GM12878 (cell line): Measurements from ENCODE around the gene RTN4RL1. TPM values are rescaled to one million over a fixed set of nuclear protein-coding genes. Genes with fewer than 3 reads are reported as not detected.

Source experiments
- ATAC-seq: fragments of 200-7000 bp; cut with Tn5 transposase; 3 replicates; pipeline ENCODE4 v1.9.1; 2020; ENCODE audit warnings: mild to moderate bottlenecking, moderate library complexity
- BruUV-seq: library from RNA; stranded (reverse); fragments of 400-500 nt; replicated peaks from 2 replicates; lab custom pipeline; 2021; lab: Mats Ljungman, UMichigan
- CTCF ChIA-PET: fragments of 300-600 bp; sonication (Branson Sonifier 250); formaldehyde crosslinking; extraction: SDS; loops from one replicate; lab custom pipeline; 2021; ENCODE audit warnings: inconsistent platforms; lab: Yijun Ruan, JAX
- POLR2A ChIA-PET: fragments of 350-600 bp; formaldehyde crosslinking; extraction: SDS; loops from one replicate; lab custom pipeline; 2021; ENCODE audit warnings: inconsistent platforms; lab: Charles Lee
- RAD21 ChIA-PET: fragments of 300-600 bp; sonication (Branson Sonifier 250); formaldehyde crosslinking; loops from one replicate; lab custom pipeline; 2023; ENCODE audit warnings: antibody characterized with exemption; ENCODE audit not compliant: unreplicated experiment; lab: Charles Lee
- SMC1A ChIA-PET: fragments of 300-600 bp; sonication (Branson Sonifier 250); formaldehyde crosslinking; loops from one replicate; lab custom pipeline; 2023; ENCODE audit not compliant: unreplicated experiment, uncharacterized antibody; lab: Charles Lee
- DNase-seq: peaks from one replicate; pipeline ENCODE4 v3.0.0-alpha.2; 2011; ENCODE audit warnings: low read depth, low spot score
- FAIRE-seq: peaks from 3 replicates; lab custom pipeline; 2011; peaks lifted over from hg19 to GRCh38; lab: Jason Lieb, UNC
- H2AFZ ChIP-seq: 2 replicates; pipeline ENCODE4 v1.6.0; 2011; ENCODE audit warnings: low read depth, low read length, control low read depth; ENCODE audit not compliant: control insufficient read depth
- H3K27ac ChIP-seq: 2 replicates; pipeline ENCODE4 v1.5.1; 2011; ENCODE audit warnings: control low read depth; ENCODE audit not compliant: control insufficient read depth, insufficient read depth
- H3K27me3 ChIP-seq, 2 experiments: replicated peaks in 1 of 2; 2 replicates each; pipeline versions ENCODE4 v1.6.0 to v1.6.1; 2011; ENCODE audit warnings: low read length in 1 of 2; ENCODE audit not compliant: control insufficient read depth in 2 of 2, insufficient read depth in 2 of 2
- H3K36me3 ChIP-seq, 2 experiments: 2 replicates each; pipeline ENCODE4 v1.5.1; 2011; ENCODE audit warnings: low read length in 1 of 2; ENCODE audit not compliant: control insufficient read depth in 2 of 2, insufficient read depth in 2 of 2
- H3K4me1 ChIP-seq: 2 replicates; pipeline ENCODE4 v1.6.1; 2011; ENCODE audit warnings: mild to moderate bottlenecking, low read length, moderate library complexity, mixed read lengths; ENCODE audit not compliant: control insufficient read depth, insufficient read depth
- H3K4me2 ChIP-seq: 2 replicates; pipeline ENCODE4 v1.6.0; 2011; ENCODE audit warnings: control low read depth; ENCODE audit not compliant: control insufficient read depth, insufficient read depth
- H3K4me3 ChIP-seq: fragments of 200-600 bp; sonication (generic); 2 replicates; pipeline ENCODE4 v1.5.1; 2016
- H3K79me2 ChIP-seq: 2 replicates; pipeline ENCODE4 v1.6.0; 2011; ENCODE audit warnings: low read length; ENCODE audit not compliant: control insufficient read depth, insufficient read depth
- H3K9ac ChIP-seq: 2 replicates; pipeline ENCODE4 v1.8.0; 2011; ENCODE audit warnings: low read length, control low read depth, mixed read lengths; ENCODE audit not compliant: control insufficient read depth, insufficient read depth
- H3K9me3 ChIP-seq: replicated peaks from 3 replicates; pipeline ENCODE4 v1.5.1; 2011; ENCODE audit warnings: mild to moderate bottlenecking, low read length; ENCODE audit not compliant: control insufficient read depth, insufficient read depth
- H4K20me1 ChIP-seq: 2 replicates; pipeline ENCODE4 v1.6.0; 2011; ENCODE audit not compliant: control insufficient read depth, insufficient read depth
- CHD4 ChIP-seq: fragments of 200-600 bp; sonication (generic); IDR thresholded peaks from 2 replicates; pipeline ENCODE4 v1.6.1; 2016; ENCODE audit warnings: mild to moderate bottlenecking
- E4F1 ChIP-seq: fragments of 450-650 bp; IDR thresholded peaks from 2 replicates; pipeline ENCODE4 v1.6.1; 2018; ENCODE audit warnings: borderline replicate concordance, mild to moderate bottlenecking; ENCODE audit not compliant: partially characterized antibody
- FOXM1 ChIP-seq: IDR thresholded peaks from 2 replicates; pipeline ENCODE4 v1.6.1; 2012; ENCODE audit warnings: low read depth, mild to moderate bottlenecking, inconsistent platforms, low read length, moderate library complexity
- PML ChIP-seq: IDR thresholded peaks from 2 replicates; pipeline ENCODE4 v1.6.1; 2012; ENCODE audit warnings: low read length, inconsistent platforms
- POU2F2 ChIP-seq: IDR thresholded peaks from 3 replicates; pipeline ENCODE4 v1.6.1; 2011; ENCODE audit warnings: low read depth, mild to moderate bottlenecking, low read length, borderline replicate concordance
- RAD21 ChIP-seq: IDR thresholded peaks from 2 replicates; pipeline ENCODE4 v1.6.1; 2011; ENCODE audit warnings: mild to moderate bottlenecking, low read depth, low read length, moderate library complexity; ENCODE audit not compliant: insufficient read depth
- RUNX3 ChIP-seq: IDR thresholded peaks from 2 replicates; pipeline ENCODE4 v1.6.1; 2012; ENCODE audit warnings: low read length, inconsistent platforms
- TCF7 ChIP-seq: IDR thresholded peaks from 2 replicates; pipeline ENCODE4 v1.6.1; 2014; ENCODE audit warnings: antibody characterized with exemption, borderline replicate concordance
- WRNIP1 ChIP-seq: IDR thresholded peaks from 2 replicates; pipeline ENCODE4 v1.6.1; 2011; ENCODE audit warnings: low read depth, low read length, improper control_type of control experiment, borderline replicate concordance
- ZNF217 ChIP-seq: fragments of 450-650 bp; IDR thresholded peaks from 2 replicates; pipeline ENCODE4 v1.6.1; 2017; ENCODE audit warnings: antibody characterized with exemption, mild to moderate bottlenecking
- ZNF24 ChIP-seq: fragments of 450-650 bp; IDR thresholded peaks from 2 replicates; pipeline ENCODE4 v1.6.1; 2017; ENCODE audit warnings: antibody characterized with exemption, mild to moderate bottlenecking
- WGBS: methylation state at CpG from one replicate; pipeline ENCODE4 v1.1.6; 2016; ENCODE audit warnings: low lambda C conversion rate; ENCODE audit not compliant: insufficient replicate concordance, insufficient coverage; ENCODE audit errors: missing lambda C conversion rate; 5-methylcytosine and 5-hydroxymethylcytosine counted together
- in situ Hi-C: fragments of 300-500 bp; cut with MboI; formaldehyde crosslinking; loops from 9 replicates; pipeline ENCODE4 v1.14.3; 2018; ENCODE audit warnings: mixed read lengths
- intact Hi-C: fragments of 100-400 bp; cut with micrococcal nuclease; formaldehyde crosslinking; loops from one replicate; pipeline ENCODE4 v1.14.2; 2022; ENCODE audit not compliant: unreplicated experiment
- polyA plus RNA-seq, 11 experiments: library from polyadenylated mRNA; depleted of rRNA in 4 of 11; unstranded in 6 of 11; stranded (reverse) in 5 of 11; fragments of >200 nt; fragmentation: Nextera tagmentation in 4 of 11; fragmentation: Illumina TruSeq in 1 of 11; extraction: Ambion mirVana in 4 of 11; extraction: Trizol in 1 of 11; gene quantifications; 1 replicate in 1 of 11; 2 replicates in 10 of 11; pipeline versions ENCODE4 v1.2.1 to v1.2.3, GENCODE V29; 2011 to 2016; ENCODE audit warnings: inconsistent platforms in 2 of 11, missing spikeins in 2 of 11, low read depth in 1 of 11
- total RNA-seq, 4 experiments: library from RNA; depleted of rRNA in 3 of 4; stranded (reverse); fragments of >200 nt in 3 of 4; fragmentation: Illumina TruSeq in 1 of 4; extraction: Trizol in 1 of 4; gene quantifications; 2 replicates each; pipeline versions ENCODE4 v1.2.1 to v1.2.3, GENCODE V29; 2013 to 2021
- TF ChIP-seq, protein P1 (sequence below): IDR thresholded peaks from 2 replicates; pipeline ENCODE4 v1.6.1; 2011; ENCODE audit warnings: mild to moderate bottlenecking, low read depth, low read length, moderate library complexity; ENCODE audit not compliant: insufficient replicate concordance

Gene RTN4RL1
- total and polyA plus RNA-seq, 10 of the 15 experiments (the other 5 are each of a cell fraction or from before 2014, with no cell fraction given): 0.08 to 0.11 (median 0.10) TPM; not detected in 7

DNA sequence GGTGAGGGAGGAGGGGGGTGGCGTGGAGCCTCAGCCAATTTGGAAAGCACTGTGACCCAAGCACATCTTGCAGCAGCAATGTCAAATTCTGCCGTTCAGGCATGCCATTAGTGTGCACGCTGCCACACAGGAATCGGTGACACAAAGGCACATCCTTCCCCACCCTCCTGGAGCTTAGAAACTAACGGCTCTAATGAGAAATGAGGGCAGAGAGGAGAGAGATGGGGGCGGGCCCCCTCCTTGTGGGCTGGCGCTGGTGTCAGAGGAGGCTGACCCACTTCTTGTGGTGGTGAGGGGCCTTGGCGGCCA, 94.8 kb downstream of the RTN4RL1 start:
- ATAC-seq (no peak), DNase-seq (no peak), FAIRE-seq (no peak)
- BruUV-seq: no TSS peak
- Histone ChIP-seq H3K9me3 (no peaks in the 10 kb centered on the region), H2AFZ (no peak overlapping the region), H3K36me3 (no peaks in the 10 kb centered on the region), H3K9ac (no peak overlapping the region), H3K4me2 (no peak overlapping the region), H3K4me1 (no peaks in the 10 kb centered on the region), H4K20me1 (no peaks in the 10 kb centered on the region), H3K4me3 (no peak overlapping the region), H3K27me3 (no peaks in the 10 kb centered on the region), H3K27ac (no peak overlapping the region), H3K79me2 (no peaks in the 10 kb centered on the region)
- ChIA-PET RAD21 (no interaction called here), CTCF (no interaction called here), SMC1A (no interaction called here), POLR2A (no interaction called here)
- WGBS: 6% methylated on average over 8 of the region's 8 CpGs
- no peak for TF ChIP-seq POU2F2
- no peak for TF ChIP-seq FOXM1
- TF ChIP-seq WRNIP1: no peak
- in situ Hi-C loops (no loop called here), intact Hi-C loops (no loop called here)

DNA sequence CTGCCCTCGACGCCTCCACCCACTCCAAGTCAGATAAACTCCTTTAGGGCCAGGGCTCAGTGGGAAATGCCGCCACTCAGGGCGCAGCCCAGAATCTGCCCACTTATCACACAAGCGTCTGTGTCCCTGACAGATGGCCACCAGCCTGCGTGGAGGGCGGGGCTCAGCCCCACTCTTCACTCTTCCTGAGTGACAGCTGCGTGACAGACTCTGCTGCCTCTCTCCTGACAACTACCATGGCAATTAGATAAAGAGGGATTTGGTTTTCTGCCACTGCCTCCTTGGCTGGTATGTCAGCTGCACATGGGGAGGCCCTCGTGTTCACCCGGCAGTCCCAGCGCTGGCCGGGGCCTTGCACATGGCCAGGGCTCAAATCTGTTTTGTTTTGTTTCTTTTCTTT, 96.2 kb downstream of the RTN4RL1 start:
- Histone ChIP-seq H3K4me3 (no peak overlapping the region), H3K4me2 (no peak overlapping the region), H3K9me3 (no peaks in the 10 kb centered on the region), H3K36me3 (no peaks in the 10 kb centered on the region), H3K4me1 (no peaks in the 10 kb centered on the region), H2AFZ (no peak overlapping the region), H3K79me2 (no peaks in the 10 kb centered on the region), H4K20me1 (no peaks in the 10 kb centered on the region), H3K9ac (no peak overlapping the region), H3K27me3 (no peaks in the 10 kb centered on the region), H3K27ac (no peak overlapping the region)
- no TSS peak for BruUV-seq
- RAD21 ChIA-PET: no interaction called here
- in situ Hi-C loops: no loop called here
- intact Hi-C loops: no loop called here
- 61% methylated on average over 12 of the region's 12 CpGs for WGBS
- CTCF ChIA-PET: interaction anchor here (0.6 kb wide), 1 partner anchor 207 kb away, joined by 3 read pairs; no protein-coding TSS in a partner anchor
- ATAC-seq: no peak
- FAIRE-seq: no peak
- no peak for DNase-seq
- POLR2A ChIA-PET: no interaction called here
- SMC1A ChIA-PET: no interaction called here
- TF ChIP-seq, protein P1, sequence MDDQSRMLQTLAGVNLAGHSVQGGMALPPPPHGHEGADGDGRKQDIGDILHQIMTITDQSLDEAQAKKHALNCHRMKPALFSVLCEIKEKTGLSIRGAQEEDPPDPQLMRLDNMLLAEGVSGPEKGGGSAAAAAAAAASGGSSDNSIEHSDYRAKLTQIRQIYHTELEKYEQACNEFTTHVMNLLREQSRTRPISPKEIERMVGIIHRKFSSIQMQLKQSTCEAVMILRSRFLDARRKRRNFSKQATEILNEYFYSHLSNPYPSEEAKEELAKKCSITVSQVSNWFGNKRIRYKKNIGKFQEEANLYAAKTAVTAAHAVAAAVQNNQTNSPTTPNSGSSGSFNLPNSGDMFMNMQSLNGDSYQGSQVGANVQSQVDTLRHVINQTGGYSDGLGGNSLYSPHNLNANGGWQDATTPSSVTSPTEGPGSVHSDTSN: no peak
- no peak for TF ChIP-seq E4F1
- TF ChIP-seq PML: no peak
- no peak for TF ChIP-seq ZNF24
- TF ChIP-seq CHD4: no peak
- TF ChIP-seq RUNX3: no peak
- TF ChIP-seq ZNF217: no peak
- TF ChIP-seq RAD21: no peak
- no peak for TF ChIP-seq TCF7
